GM23338 (cell line): ENCODE results near the gene HVCN1. TPM values are rescaled to one million over a fixed set of nuclear protein-coding genes. Genes with fewer than 3 reads are reported as not detected.
A peak's percentile ranks its signal among the peaks of the same experiment; 100 is the strongest.

Experiments used
- ATAC-seq: fragments of 200-7000 bp; cut with Tn5 transposase; 3 replicates; pipeline ENCODE4 v1.9.1; 2020
- DNase-seq: peaks from one replicate; pipeline ENCODE4 v3.0.0-alpha.2; 2015; ENCODE audit warnings: low spot score
- H2AFZ ChIP-seq: fragments of 200-600 bp; sonication (generic); 2 replicates; pipeline ENCODE4 v1.8.0; 2016; ENCODE audit warnings: antibody characterized with exemption, mild to moderate bottlenecking, moderate library complexity
- H3F3A ChIP-seq: fragments of 200-600 bp; sonication (generic); replicated peaks from 2 replicates; pipeline ENCODE4 v1.8.0; 2017; ENCODE audit warnings: antibody characterized with exemption, mixed run types, low read depth
- H3K27ac ChIP-seq: fragments of 200-600 bp; sonication (generic); 2 replicates; pipeline ENCODE4 v1.6.1; 2016; ENCODE audit warnings: low read depth
- H3K27me3 ChIP-seq: fragments of 200-600 bp; sonication (generic); 2 replicates; pipeline ENCODE4 v1.8.0; 2016; ENCODE audit warnings: mild to moderate bottlenecking, mixed run types, moderate library complexity; ENCODE audit not compliant: insufficient read depth
- H3K36me3 ChIP-seq: fragments of 200-600 bp; sonication (generic); 2 replicates; pipeline ENCODE4 v1.8.0; 2016; ENCODE audit warnings: mild to moderate bottlenecking; ENCODE audit not compliant: insufficient read depth
- H3K4me1 ChIP-seq: fragments of 200-600 bp; sonication (generic); 2 replicates; pipeline ENCODE4 v1.8.0; 2016; ENCODE audit warnings: mild to moderate bottlenecking, moderate library complexity; ENCODE audit not compliant: insufficient read depth
- H3K4me2 ChIP-seq: fragments of 200-600 bp; sonication (generic); 2 replicates; pipeline ENCODE4 v1.7.1; 2017; ENCODE audit warnings: mixed run types
- H3K4me3 ChIP-seq: fragments of 200-600 bp; sonication (generic); 2 replicates; pipeline ENCODE4 v1.6.1; 2016; ENCODE audit warnings: mixed run types
- H3K79me2 ChIP-seq: fragments of 200-600 bp; sonication (generic); replicated peaks from 2 replicates; pipeline ENCODE4 v1.8.0; 2017; ENCODE audit warnings: mild to moderate bottlenecking; ENCODE audit not compliant: insufficient read depth
- H3K9me2 ChIP-seq: fragments of 200-600 bp; sonication (generic); 2 replicates; pipeline ENCODE4 v1.8.0; 2017; ENCODE audit not compliant: insufficient read depth
- H4K20me1 ChIP-seq: fragments of 200-600 bp; sonication (generic); replicated peaks from 2 replicates; pipeline ENCODE4 v1.8.0; 2017; ENCODE audit warnings: mild to moderate bottlenecking; ENCODE audit not compliant: insufficient read depth
- H3K27ac Mint-ChIP-seq: 2 replicates; pipeline ENCODE4 v1.8.0; 2020; ENCODE audit warnings: inconsistent platforms, mild to moderate bottlenecking, moderate library complexity, mixed read lengths
- H3K27me3 Mint-ChIP-seq: 3 replicates; pipeline ENCODE4 v1.8.0; 2022; ENCODE audit warnings: low read depth, mild to moderate bottlenecking, moderate library complexity, mixed read lengths, inconsistent platforms; ENCODE audit not compliant: insufficient read depth, poor library complexity
- H3K36me3 Mint-ChIP-seq: 3 replicates; pipeline ENCODE4 v1.8.0; 2021; ENCODE audit warnings: low read depth, mild to moderate bottlenecking, inconsistent platforms, moderate library complexity, mixed read lengths
- H3K4me1 Mint-ChIP-seq: 3 replicates; pipeline ENCODE4 v1.8.0; 2020; ENCODE audit warnings: mild to moderate bottlenecking, inconsistent platforms, mixed read lengths
- H3K4me3 Mint-ChIP-seq: 3 replicates; pipeline ENCODE4 v1.8.0; 2021; ENCODE audit warnings: moderate library complexity, mild to moderate bottlenecking, inconsistent platforms, mixed read lengths
- H3K9me3 Mint-ChIP-seq: 3 replicates; pipeline ENCODE4 v1.8.0; 2020; ENCODE audit warnings: moderate library complexity, mild to moderate bottlenecking, inconsistent platforms, mixed read lengths
- CREB1 ChIP-seq: fragments of 250-450 bp; sonication (Bioruptor Pico); IDR thresholded peaks from 2 replicates; pipeline ENCODE4 v1.5.0; 2020; ENCODE audit warnings: low read depth, mild to moderate bottlenecking, moderate library complexity
- ETS1 ChIP-seq: IDR thresholded peaks from 2 replicates; pipeline ENCODE4 v1.6.1; 2016; ENCODE audit warnings: antibody characterized with exemption
- EZH2 ChIP-seq: fragments of 200-600 bp; sonication (generic); IDR thresholded peaks from one replicate; pipeline ENCODE4 v1.8.0; 2017; ENCODE audit warnings: antibody characterized with exemption, mild to moderate bottlenecking, low read depth; ENCODE audit not compliant: unreplicated experiment
- EZH2phosphoT487 ChIP-seq: fragments of 200-600 bp; sonication (generic); IDR thresholded peaks from one replicate; pipeline ENCODE4 v1.8.1; 2018; ENCODE audit warnings: antibody characterized with exemption; ENCODE audit not compliant: unreplicated experiment
- JUNB ChIP-seq: IDR thresholded peaks from one replicate; pipeline ENCODE4 v1.6.1; 2016; ENCODE audit warnings: antibody characterized with exemption; ENCODE audit not compliant: unreplicated experiment
- NANOG ChIP-seq: IDR thresholded peaks from 2 replicates; pipeline ENCODE4 v1.6.1; 2016; ENCODE audit warnings: antibody characterized with exemption, borderline replicate concordance
- POLR2AphosphoS5 ChIP-seq: IDR thresholded peaks from 2 replicates; pipeline ENCODE4 v1.6.1; 2016; ENCODE audit warnings: antibody characterized with exemption, low read depth
- REST ChIP-seq: IDR thresholded peaks from one replicate; pipeline ENCODE4 v1.6.1; 2018; ENCODE audit warnings: antibody characterized with exemption; ENCODE audit not compliant: unreplicated experiment
- STAT1 ChIP-seq: IDR thresholded peaks from one replicate; pipeline ENCODE4 v1.6.1; 2016; ENCODE audit warnings: antibody characterized with exemption; ENCODE audit not compliant: unreplicated experiment
- ZNF114 ChIP-seq: fragments of 250-450 bp; sonication (Bioruptor Pico); IDR thresholded peaks from 2 replicates; pipeline ENCODE4 v1.5.0; 2020; ENCODE audit warnings: mild to moderate bottlenecking, moderate library complexity
- ZNF331 ChIP-seq: fragments of 250-450 bp; sonication (Bioruptor Pico); IDR thresholded peaks from 2 replicates; pipeline ENCODE4 v1.5.0; 2020; ENCODE audit warnings: low read depth, mild to moderate bottlenecking, moderate library complexity
- ZNF462 ChIP-seq: fragments of 250-450 bp; sonication (Bioruptor Pico); IDR thresholded peaks from 2 replicates; pipeline ENCODE4 v1.5.0; 2020; ENCODE audit warnings: mild to moderate bottlenecking, moderate library complexity
- polyA plus RNA-seq: library from polyadenylated mRNA; unstranded; fragments of >200 nt; fragmentation: Nextera tagmentation; extraction: Ambion mirVana; gene quantifications from 2 replicates; pipeline ENCODE4 v1.2.1, GENCODE V29; 2016
- total RNA-seq: library from RNA; depleted of rRNA; stranded (reverse); fragments of >200 nt; shearing (Covaris generic); gene quantifications from 2 replicates; pipeline ENCODE4 v1.2.3, GENCODE V29; 2014

HVCN1 gene
- total and polyA plus RNA-seq, 2 experiments from 2014 or later, result 10.4 to 10.7 TPM

- Mint-ChIP-seq H3K9me3 (no peaks in the 10 kb centered on the region), H3K4me3 (no peak overlapping the region), H3K36me3 (peaks cover 64% of the 10 kb centered on the region), H3K27ac (peak overlapping the region; percentile 73; the same call in 1 of the 2 replicates), H3K4me1 (peaks cover 31% of the 10 kb centered on the region; the same call in 2 of the 3 replicates), H3K27me3 (no peaks in the 10 kb centered on the region)
- Histone ChIP-seq H2AFZ (no peak overlapping the region), H3K27ac (no peak overlapping the region), H3K4me3 (no peak overlapping the region), H3K4me2 (no peak overlapping the region), H4K20me1 (peaks cover 94% of the 10 kb centered on the region), H3K9me2 (no peaks in the 10 kb centered on the region), H3K79me2 (peaks cover 100% of the 10 kb centered on the region), H3K27me3 (no peaks in the 10 kb centered on the region), H3K36me3 (peaks cover 38% of the 10 kb centered on the region; the same call in 1 of the 2 replicates), H3K4me1 (peaks cover 25% of the 10 kb centered on the region), H3F3A (no peaks in the 10 kb centered on the region)
- DNase-seq (no peak), ATAC-seq (no peak; the same call in 2 of the 3 replicates)
- TF ChIP-seq EZH2 (no peak), ETS1 (no peak), STAT1 (no peak), JUNB (no peak), ZNF331 (CRISPR knock-in tag) (no peak), CREB1 (CRISPR knock-in tag) (no peak), POLR2AphosphoS5 (no peak), ZNF114 (CRISPR knock-in tag) (no peak), REST (no peak), NANOG (no peak), EZH2phosphoT487 (no peak)
These were observed 45.0 kb upstream of the HVCN1 start for GRCh38 chr12:110733900-110734299.

GRCh38 chr12:110733089-110733715 lies 44.3 kb upstream of the HVCN1 start:
- peaks cover 100% of the 10 kb centered on the region for H3K79me2 ChIP-seq
- peaks cover 29% of the 10 kb centered on the region; the same call in 2 of the 3 replicates for H3K4me1 Mint-ChIP-seq
- no peaks in the 10 kb centered on the region for H3K27me3 ChIP-seq
- DNase-seq (no peak), ATAC-seq (no peak)
- peaks cover 39% of the 10 kb centered on the region; the same call in 1 of the 2 replicates for H3K36me3 ChIP-seq
- H3K4me1 ChIP-seq, result peaks cover 19% of the 10 kb centered on the region
- peaks cover 93% of the 10 kb centered on the region for H4K20me1 ChIP-seq
- no peak overlapping the region for H3K4me3 ChIP-seq
- H3K4me3 Mint-ChIP-seq, result no peak overlapping the region
- no peak overlapping the region for H3K27ac ChIP-seq
- H3K27ac Mint-ChIP-seq, result no peak overlapping the region
- H3K9me3 Mint-ChIP-seq, result no peaks in the 10 kb centered on the region
- no peaks in the 10 kb centered on the region for H3F3A ChIP-seq
- no peaks in the 10 kb centered on the region for H3K27me3 Mint-ChIP-seq
- peaks cover 68% of the 10 kb centered on the region for H3K36me3 Mint-ChIP-seq
- no peak overlapping the region for H2AFZ ChIP-seq
- 0 out of 2 replicates have a peak overlapping the region, but pooled peaks have one; percentile 30 for H3K4me2 ChIP-seq
- no peaks in the 10 kb centered on the region for H3K9me2 ChIP-seq
- TF ChIP-seq ZNF462 (CRISPR knock-in tag) (no peak), NANOG (no peak)
